Mammary epithelial cell (primary cell): Measurements from ENCODE around the gene ERBB4.

Source experiments
- EZH2 ChIP-seq: IDR thresholded peaks from 2 replicates; pipeline ENCODE4 v1.6.1; 2012; ENCODE audit warnings: low read length, inconsistent platforms, borderline replicate concordance
- TF ChIP-seq, protein P1 (sequence below), 2 donors: IDR thresholded peaks in 1 of 2; conservative IDR thresholded peaks in 1 of 2; 2 replicates each; pipeline ENCODE4 v1.5.1; 2011 to 2012; ENCODE audit warnings: inconsistent platforms in 2 of 2, low read length in 2 of 2, mild to moderate bottlenecking in 2 of 2, control low read depth in 1 of 2, low read depth in 1 of 2; ENCODE audit not compliant: insufficient read depth in 1 of 2; ENCODE audit errors: extremely low read depth in 1 of 2

DNA sequence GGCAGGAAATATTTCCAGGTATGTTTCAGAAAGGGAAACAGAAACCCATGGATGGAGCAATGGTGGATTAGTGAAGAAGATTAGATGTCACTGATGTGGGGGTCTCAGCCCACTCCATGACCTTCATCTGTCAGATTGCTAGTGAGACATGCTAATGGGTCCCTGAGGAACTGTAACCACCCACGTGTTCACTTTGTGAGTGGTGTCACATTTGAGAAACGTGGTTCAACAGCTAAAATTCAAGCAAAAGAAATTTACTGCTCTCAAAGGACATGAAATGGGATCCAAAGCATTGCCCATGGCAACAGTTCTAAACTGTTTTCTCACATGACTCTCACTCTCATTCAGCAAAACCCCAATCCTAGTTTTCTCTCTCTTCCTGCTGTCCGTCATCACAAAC lies 776.1 kb downstream of the ERBB4 start:
- TF ChIP-seq, protein P1, sequence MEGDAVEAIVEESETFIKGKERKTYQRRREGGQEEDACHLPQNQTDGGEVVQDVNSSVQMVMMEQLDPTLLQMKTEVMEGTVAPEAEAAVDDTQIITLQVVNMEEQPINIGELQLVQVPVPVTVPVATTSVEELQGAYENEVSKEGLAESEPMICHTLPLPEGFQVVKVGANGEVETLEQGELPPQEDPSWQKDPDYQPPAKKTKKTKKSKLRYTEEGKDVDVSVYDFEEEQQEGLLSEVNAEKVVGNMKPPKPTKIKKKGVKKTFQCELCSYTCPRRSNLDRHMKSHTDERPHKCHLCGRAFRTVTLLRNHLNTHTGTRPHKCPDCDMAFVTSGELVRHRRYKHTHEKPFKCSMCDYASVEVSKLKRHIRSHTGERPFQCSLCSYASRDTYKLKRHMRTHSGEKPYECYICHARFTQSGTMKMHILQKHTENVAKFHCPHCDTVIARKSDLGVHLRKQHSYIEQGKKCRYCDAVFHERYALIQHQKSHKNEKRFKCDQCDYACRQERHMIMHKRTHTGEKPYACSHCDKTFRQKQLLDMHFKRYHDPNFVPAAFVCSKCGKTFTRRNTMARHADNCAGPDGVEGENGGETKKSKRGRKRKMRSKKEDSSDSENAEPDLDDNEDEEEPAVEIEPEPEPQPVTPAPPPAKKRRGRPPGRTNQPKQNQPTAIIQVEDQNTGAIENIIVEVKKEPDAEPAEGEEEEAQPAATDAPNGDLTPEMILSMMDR (conservative IDR thresholded peaks at IDR 0.05 in 1 of 2, IDR thresholded peaks at IDR 0.05 in 1 of 2; ENCODE audit: extremely low read depth in 1 of 2, insufficient read depth in 1 of 2, low read depth in 1 of 2, low read length in 2 of 2), result no peak
- no peak for TF ChIP-seq EZH2
